ENCODE measurements around the gene SPATA3. TPM values are rescaled to one million over a fixed set of nuclear protein-coding genes. Genes with fewer than 3 reads are reported as not detected.

Gene SPATA3
- polyA plus RNA-seq, 3 donors: not detected

- H3K4me3 Mint-ChIP-seq: no peak overlapping the region
- no peak overlapping the region for H3K27ac Mint-ChIP-seq
- intact Hi-C loops (cut with micrococcal nuclease): no loop called here
- no peaks in the 10 kb centered on the region for H3K9me3 ChIP-seq (replicated peaks in 1 of 2; ENCODE audit: control insufficient read depth in 1 of 2, insufficient read depth in 1 of 2, low read length in 2 of 2)
- H3K9me3 Mint-ChIP-seq: peaks cover 0 to 3% (median 0%) of the 10 kb centered on the region in 7 donors
- no peak overlapping the region for H3K4me2 ChIP-seq (replicated peaks; ENCODE audit: extremely low read depth, low read length, poor library complexity, severe bottlenecking)
- peaks cover 17% of the 10 kb centered on the region for H3K4me1 Mint-ChIP-seq
- no peak overlapping the region for H3K4me3 ChIP-seq (replicated peaks in 1 of 3; ENCODE audit: low read depth in 2 of 3, low read length in 3 of 3)
- peaks cover 4 to 7% of the 10 kb centered on the region in 2 donors for H3K4me1 ChIP-seq (ENCODE audit: control insufficient read depth in 1 of 2, insufficient read depth in 2 of 2, low read length in 2 of 2)
- H3K79me2 ChIP-seq (ENCODE audit: insufficient read depth, low read length): no peaks in the 10 kb centered on the region
- H3K27ac ChIP-seq (ENCODE audit: low read depth in 1 of 2, low read length in 2 of 2): no peak overlapping the region
- TF ChIP-seq, protein P1, sequence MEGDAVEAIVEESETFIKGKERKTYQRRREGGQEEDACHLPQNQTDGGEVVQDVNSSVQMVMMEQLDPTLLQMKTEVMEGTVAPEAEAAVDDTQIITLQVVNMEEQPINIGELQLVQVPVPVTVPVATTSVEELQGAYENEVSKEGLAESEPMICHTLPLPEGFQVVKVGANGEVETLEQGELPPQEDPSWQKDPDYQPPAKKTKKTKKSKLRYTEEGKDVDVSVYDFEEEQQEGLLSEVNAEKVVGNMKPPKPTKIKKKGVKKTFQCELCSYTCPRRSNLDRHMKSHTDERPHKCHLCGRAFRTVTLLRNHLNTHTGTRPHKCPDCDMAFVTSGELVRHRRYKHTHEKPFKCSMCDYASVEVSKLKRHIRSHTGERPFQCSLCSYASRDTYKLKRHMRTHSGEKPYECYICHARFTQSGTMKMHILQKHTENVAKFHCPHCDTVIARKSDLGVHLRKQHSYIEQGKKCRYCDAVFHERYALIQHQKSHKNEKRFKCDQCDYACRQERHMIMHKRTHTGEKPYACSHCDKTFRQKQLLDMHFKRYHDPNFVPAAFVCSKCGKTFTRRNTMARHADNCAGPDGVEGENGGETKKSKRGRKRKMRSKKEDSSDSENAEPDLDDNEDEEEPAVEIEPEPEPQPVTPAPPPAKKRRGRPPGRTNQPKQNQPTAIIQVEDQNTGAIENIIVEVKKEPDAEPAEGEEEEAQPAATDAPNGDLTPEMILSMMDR (IDR thresholded peaks at IDR 0.05): no peak
- no peak overlapping the region for H2AFZ ChIP-seq (ENCODE audit: insufficient read depth, low read depth, low read length, poor library complexity, severe bottlenecking)
- H3K27me3 Mint-ChIP-seq (ENCODE audit: low read depth in 3 of 3): peaks cover 7 to 13% (median 11%) of the 10 kb centered on the region in 3 donors
- 83% methylated on average over 1 of the region's 2 CpGs for WGBS (ENCODE audit: insufficient coverage)
- no peaks in the 10 kb centered on the region for H3K36me3 Mint-ChIP-seq
- H4K20me1 ChIP-seq (ENCODE audit: insufficient read depth, low read length): no peaks in the 10 kb centered on the region
- H3K9ac ChIP-seq (ENCODE audit: insufficient read depth, low read length, poor library complexity, severe bottlenecking): no peak overlapping the region
- DNase-seq: no peak
- H3K27me3 ChIP-seq (ENCODE audit: control insufficient read depth in 2 of 2, insufficient read depth in 2 of 2, low read length in 2 of 2): peaks cover 3% of the 10 kb centered on the region in 2 donors
- no peaks in the 10 kb centered on the region for H3K36me3 ChIP-seq (replicated peaks in 1 of 2; ENCODE audit: control insufficient read depth in 1 of 2, insufficient read depth in 2 of 2, low read length in 2 of 2)
These were observed 44.5 kb upstream of the SPATA3 start for GRCh38 chr2:230951396-230951795.

DNA sequence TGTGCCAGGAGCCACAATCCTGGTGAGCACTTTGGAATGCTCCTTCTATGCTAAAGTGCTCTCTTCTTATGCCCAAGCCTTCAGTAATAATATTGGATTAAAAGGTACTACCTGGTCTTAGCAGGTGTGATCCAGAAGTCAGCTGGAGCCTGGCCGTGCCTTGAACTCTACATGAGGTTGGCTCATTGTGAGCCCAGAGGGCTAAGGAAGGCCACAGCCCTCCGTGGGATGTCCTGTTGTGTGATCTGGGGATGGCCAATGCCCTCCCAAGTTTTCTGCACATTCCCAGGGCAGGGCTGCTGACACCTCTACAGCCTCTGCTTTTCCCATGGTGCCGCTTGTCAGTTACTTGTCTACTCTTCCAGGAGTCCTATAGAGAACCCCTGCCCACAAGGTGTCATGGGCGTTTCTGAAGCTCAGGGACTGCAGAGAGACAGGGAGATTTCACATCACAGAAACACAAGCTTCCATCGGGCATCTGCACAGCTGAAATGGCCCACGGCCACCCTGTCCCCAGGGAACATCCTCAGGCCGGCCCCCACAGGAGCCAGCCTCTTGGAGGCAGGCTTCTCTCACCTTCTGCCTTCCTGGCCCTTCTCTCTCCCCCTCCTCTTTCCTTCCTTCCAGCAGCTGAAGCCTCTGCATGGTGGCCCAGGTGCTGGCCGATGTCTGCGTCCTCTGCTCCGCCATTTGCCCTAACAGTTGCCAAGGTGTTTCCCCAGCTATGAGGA is 43.5 kb upstream of the SPATA3 start:
- no peak overlapping the region for H3K4me3 Mint-ChIP-seq

More for the DNA sequence above, 43.5 kb upstream of the SPATA3 start:
- Histone ChIP-seq H4K20me1 (ENCODE audit: insufficient read depth, low read length) (no peaks in the 10 kb centered on the region), H2AFZ (ENCODE audit: insufficient read depth, low read depth, low read length, poor library complexity, severe bottlenecking) (no peak overlapping the region), H3K27ac (ENCODE audit: low read depth in 1 of 2, low read length in 2 of 2) (no peak overlapping the region), H3K9me3 (replicated peaks in 1 of 2; ENCODE audit: control insufficient read depth in 1 of 2, insufficient read depth in 1 of 2, low read length in 2 of 2) (peaks cover 0 to 5% of the 10 kb centered on the region in 2 donors), H3K79me2 (ENCODE audit: insufficient read depth, low read length) (no peaks in the 10 kb centered on the region), H3K27me3 (ENCODE audit: control insufficient read depth in 2 of 2, insufficient read depth in 2 of 2, low read length in 2 of 2) (peaks cover 12% of the 10 kb centered on the region in 2 donors), H3K4me1 (ENCODE audit: control insufficient read depth in 1 of 2, insufficient read depth in 2 of 2, low read length in 2 of 2) (peaks cover 10 to 14% of the 10 kb centered on the region in 2 donors), H3K9ac (ENCODE audit: insufficient read depth, low read length, poor library complexity, severe bottlenecking) (no peak overlapping the region), H3K4me3 (replicated peaks in 1 of 3; ENCODE audit: low read depth in 2 of 3, low read length in 3 of 3) (no peak overlapping the region), H3K36me3 (replicated peaks in 1 of 2; ENCODE audit: control insufficient read depth in 1 of 2, insufficient read depth in 2 of 2, low read length in 2 of 2) (no peaks in the 10 kb centered on the region), H3K4me2 (replicated peaks; ENCODE audit: extremely low read depth, low read length, poor library complexity, severe bottlenecking) (no peak overlapping the region)
- Mint-ChIP-seq H3K4me1 (peaks cover 24% of the 10 kb centered on the region), H3K27me3 (ENCODE audit: low read depth in 3 of 3) (peaks cover 17 to 23% (median 21%) of the 10 kb centered on the region in 3 donors), H3K9me3 (peaks cover 0 to 6% (median 0%) of the 10 kb centered on the region in 7 donors), H3K36me3 (peaks cover 0 to 5% of the 10 kb centered on the region in 2 donors), H3K27ac (peak overlapping the region in 1 of 7 donors; percentile 60)
- intact Hi-C loops (cut with micrococcal nuclease): no loop called here
- 92% methylated on average over 10 of the region's 10 CpGs for WGBS (ENCODE audit: insufficient coverage)
- DNase-seq: no peak
- TF ChIP-seq, protein P1 (IDR thresholded peaks at IDR 0.05): no peak

All from CD14-positive monocyte (primary cell).